MM.1S (cell line): ENCODE results near the gene ACRBP.

Experiments used
- EZH2 ChIP-seq: fragments of 300-600 bp; sonication (generic); optimal IDR thresholded peaks from 2 replicates; pipeline ENCODE3; 2017; ENCODE audit warnings: low read depth, mild to moderate bottlenecking, antibody characterized with exemption, low read length, mixed read lengths
- TF ChIP-seq, protein P1 (sequence below): fragments of 300-600 bp; sonication (generic); IDR thresholded peaks from 2 replicates; pipeline ENCODE4 v1.5.1; 2016; ENCODE audit warnings: antibody characterized with exemption, low read length, mixed read lengths

DNA sequence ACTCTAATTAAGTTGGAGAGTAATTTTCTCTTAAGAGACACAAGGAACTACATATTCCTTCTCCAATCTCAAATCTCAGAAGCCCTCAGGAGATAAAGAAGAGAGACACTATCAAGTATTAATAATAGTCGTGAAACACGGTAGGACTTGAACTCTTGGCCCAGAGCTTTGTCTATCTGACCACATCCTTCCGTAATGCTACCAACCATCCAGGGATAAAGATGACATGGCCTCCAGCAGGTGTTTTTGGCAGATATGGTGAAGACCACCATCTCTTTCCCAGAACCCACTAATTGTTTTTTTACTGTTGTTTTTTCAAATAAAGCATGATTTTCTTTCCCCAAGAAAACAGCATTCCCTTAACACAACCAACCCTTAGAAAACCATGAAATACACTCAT lies 38.6 kb upstream of the ACRBP start:
- TF ChIP-seq, protein P1, sequence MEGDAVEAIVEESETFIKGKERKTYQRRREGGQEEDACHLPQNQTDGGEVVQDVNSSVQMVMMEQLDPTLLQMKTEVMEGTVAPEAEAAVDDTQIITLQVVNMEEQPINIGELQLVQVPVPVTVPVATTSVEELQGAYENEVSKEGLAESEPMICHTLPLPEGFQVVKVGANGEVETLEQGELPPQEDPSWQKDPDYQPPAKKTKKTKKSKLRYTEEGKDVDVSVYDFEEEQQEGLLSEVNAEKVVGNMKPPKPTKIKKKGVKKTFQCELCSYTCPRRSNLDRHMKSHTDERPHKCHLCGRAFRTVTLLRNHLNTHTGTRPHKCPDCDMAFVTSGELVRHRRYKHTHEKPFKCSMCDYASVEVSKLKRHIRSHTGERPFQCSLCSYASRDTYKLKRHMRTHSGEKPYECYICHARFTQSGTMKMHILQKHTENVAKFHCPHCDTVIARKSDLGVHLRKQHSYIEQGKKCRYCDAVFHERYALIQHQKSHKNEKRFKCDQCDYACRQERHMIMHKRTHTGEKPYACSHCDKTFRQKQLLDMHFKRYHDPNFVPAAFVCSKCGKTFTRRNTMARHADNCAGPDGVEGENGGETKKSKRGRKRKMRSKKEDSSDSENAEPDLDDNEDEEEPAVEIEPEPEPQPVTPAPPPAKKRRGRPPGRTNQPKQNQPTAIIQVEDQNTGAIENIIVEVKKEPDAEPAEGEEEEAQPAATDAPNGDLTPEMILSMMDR, result no peak
- TF ChIP-seq EZH2, result no peak
